ENCODE measurements around the gene RNF220.
A peak's percentile ranks its signal among the peaks of the same experiment; 100 is the strongest.

The RNF220 gene

GRCh38 chr1:44610527-44611148 is 205.6 kb downstream of the RNF220 start:
- no peak for DNase-seq (ENCODE audit: low read depth in 2 of 2)

DNA sequence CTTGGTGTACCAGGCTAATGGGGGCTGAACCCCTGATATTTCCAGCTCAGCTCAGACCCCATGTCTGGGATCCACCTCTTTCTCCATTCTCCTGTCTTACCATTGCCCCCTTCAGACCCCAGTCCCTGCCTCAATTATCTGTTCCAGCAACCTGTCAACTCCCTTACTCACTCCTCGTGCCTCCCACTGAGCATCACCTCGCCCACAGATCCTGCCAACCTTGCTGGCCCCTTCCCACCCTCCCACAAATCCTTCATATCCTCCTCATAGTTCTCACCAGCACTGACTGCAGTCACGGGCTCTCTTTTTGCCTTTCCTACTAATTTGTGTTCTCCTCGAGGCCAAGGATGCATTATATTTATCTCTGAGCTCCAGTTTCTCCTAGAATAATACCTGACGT is 206.4 kb downstream of the RNF220 start:
- DNase-seq (ENCODE audit: low read depth in 2 of 2) = no peak

DNA sequence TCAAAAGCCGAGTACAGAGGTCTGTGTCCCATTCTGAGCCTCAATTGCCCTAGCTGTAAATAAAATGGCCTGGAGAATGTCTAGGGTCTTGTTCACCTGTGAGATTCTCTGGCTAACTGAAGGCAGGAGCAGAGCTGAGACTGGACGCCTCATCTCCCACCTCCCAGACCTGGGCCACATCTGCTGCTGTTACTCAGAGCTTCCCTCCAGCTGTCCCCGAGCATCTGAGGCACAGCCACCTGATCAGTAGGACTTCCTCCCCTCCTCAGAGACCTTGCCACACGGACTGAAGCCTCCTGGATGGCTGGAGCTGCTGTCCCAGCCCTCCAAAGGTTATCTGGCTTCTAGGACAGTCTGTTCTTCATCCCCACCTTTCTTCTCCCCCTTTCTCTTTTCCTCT is 206.8 kb downstream of the RNF220 start:
- DNase-seq (ENCODE audit: low read depth in 2 of 2) = no peak

- DNase-seq (ENCODE audit: low read depth in 2 of 2) = no peak
Measured at GRCh38 chr1:44613941-44614340, 208.9 kb downstream of the RNF220 start.

DNA sequence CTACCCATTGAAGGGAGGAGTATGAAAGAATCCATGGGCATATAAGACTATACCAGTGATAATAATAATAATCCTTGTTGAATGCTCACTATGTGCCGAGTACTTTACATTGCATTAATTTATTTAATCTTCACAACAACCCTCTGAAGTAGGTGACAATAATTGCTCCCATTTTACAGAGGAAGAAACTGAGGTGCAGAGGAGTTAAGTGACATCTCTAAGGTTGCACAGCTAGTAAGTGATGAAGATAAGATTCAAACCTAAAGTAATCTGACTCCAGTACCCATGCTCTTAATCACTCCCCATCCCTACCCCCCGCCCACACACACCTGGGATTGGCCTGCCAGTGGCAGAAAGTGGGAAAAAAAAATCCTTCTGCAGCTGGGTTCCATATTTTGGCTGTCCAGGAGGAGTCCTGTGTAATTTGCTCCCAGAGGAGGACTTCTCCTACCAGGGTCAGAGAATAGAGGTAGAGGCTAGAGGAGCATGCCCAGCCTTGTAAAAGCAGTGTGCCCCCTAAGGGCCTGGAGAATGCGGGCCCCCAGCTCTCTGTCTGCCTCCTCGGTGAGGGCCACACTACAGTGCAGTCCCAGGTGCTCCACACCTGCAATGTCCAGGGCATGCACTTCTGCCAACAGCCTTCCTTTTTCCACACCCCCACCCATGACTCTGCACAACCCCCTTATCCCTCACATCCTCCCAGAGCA is 211.4 kb downstream of the RNF220 start:
- DNase-seq (ENCODE audit: low read depth in 2 of 2) = no peak

- DNase-seq (ENCODE audit: low read depth in 2 of 2) = no peak
Measured at GRCh38 chr1:44616991-44617702, 212.1 kb downstream of the RNF220 start.

GRCh38 chr1:44617703-44618029 is 212.6 kb downstream of the RNF220 start:
- DNase-seq (ENCODE audit: low read depth in 2 of 2) = no peak

- DNase-seq (ENCODE audit: low read depth in 2 of 2) = no peak
Measured at GRCh38 chr1:44619261-44619900, 214.3 kb downstream of the RNF220 start.

GRCh38 chr1:44620072-44620471 is 215.0 kb downstream of the RNF220 start:
- DNase-seq (ENCODE audit: low read depth in 2 of 2) = no peak

- DNase-seq (ENCODE audit: low read depth in 2 of 2) = no peak
Measured at GRCh38 chr1:44621841-44622286, 216.8 kb downstream of the RNF220 start.

DNA sequence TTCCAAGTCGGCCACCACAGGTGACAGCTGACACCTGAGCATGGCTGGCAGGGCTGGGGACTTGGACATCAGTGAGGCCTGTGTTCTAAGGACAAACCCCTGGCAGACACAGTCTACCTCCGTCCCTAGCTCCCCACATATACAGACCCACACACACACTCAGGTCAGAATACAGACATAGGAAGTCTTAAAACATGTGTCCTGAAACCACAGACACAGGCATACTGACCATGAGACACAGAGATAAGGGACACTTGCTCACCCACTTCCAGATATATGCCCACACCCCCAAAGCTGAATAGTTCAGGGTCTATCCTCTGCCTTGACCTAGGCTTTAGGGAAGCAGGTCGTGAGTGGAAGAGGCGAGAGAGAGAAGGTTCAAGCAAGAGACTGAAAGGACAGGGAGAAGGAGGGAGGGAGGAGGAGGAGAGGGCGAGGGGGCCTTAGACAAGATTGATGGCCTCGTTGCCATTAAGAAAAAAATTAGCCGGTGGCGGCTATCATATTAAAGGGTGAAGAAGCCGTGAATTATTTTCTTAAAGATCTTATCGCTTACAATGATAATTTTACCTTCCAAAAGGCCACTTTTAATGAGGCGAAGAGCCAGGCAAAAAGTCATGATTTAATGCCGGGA is 219.3 kb downstream of the RNF220 start:
- DNase-seq (ENCODE audit: low read depth in 2 of 2) = no peak

DNA sequence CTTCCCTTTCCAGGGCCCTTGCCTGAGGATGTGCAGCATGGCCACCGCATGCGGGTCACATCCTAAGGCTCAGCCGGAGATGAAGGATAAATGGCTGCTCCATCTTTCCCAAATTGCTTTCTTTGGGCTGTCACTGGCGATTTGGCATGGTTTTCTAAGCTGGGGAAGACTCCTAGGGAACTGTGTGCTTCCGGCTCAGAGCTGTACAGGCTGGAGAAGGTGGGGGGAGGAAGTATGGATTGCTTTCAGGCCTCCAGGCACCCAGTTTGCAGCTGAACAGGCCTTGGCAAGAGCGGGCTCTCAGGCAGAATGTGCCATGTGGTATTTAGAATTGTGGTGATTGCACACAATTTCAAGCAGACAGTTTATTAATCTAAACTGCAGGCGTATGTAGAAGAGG is 220.3 kb downstream of the RNF220 start:
- no peak for DNase-seq (ENCODE audit: low read depth in 2 of 2)

- DNase-seq (ENCODE audit: low read depth in 2 of 2) = no peak
Measured at GRCh38 chr1:44628962-44629756, 224.1 kb downstream of the RNF220 start.

DNA sequence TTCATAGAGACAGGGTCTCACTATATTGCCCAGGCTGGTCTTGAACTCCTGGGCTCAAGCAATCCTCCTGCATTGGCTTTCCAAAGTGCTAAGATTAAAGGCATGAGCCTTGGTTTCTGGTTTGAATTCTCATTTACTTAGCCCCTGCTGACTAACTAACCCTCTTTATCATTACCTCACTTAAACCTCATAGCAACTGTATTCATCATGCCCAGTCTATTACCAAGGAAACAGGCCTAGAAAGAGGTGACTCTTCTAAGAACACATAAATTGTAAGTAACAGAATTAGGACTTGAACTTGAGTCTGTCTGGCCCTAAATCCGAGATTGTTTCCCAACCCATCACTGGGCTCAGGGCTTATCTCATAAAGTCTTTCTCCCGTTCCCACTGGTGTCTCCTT is 225.1 kb downstream of the RNF220 start:
- DNase-seq (ENCODE audit: low read depth in 2 of 2) = no peak

GRCh38 chr1:44631333-44631646 is 226.2 kb downstream of the RNF220 start:
- no peak for DNase-seq (ENCODE audit: low read depth in 2 of 2)

DNA sequence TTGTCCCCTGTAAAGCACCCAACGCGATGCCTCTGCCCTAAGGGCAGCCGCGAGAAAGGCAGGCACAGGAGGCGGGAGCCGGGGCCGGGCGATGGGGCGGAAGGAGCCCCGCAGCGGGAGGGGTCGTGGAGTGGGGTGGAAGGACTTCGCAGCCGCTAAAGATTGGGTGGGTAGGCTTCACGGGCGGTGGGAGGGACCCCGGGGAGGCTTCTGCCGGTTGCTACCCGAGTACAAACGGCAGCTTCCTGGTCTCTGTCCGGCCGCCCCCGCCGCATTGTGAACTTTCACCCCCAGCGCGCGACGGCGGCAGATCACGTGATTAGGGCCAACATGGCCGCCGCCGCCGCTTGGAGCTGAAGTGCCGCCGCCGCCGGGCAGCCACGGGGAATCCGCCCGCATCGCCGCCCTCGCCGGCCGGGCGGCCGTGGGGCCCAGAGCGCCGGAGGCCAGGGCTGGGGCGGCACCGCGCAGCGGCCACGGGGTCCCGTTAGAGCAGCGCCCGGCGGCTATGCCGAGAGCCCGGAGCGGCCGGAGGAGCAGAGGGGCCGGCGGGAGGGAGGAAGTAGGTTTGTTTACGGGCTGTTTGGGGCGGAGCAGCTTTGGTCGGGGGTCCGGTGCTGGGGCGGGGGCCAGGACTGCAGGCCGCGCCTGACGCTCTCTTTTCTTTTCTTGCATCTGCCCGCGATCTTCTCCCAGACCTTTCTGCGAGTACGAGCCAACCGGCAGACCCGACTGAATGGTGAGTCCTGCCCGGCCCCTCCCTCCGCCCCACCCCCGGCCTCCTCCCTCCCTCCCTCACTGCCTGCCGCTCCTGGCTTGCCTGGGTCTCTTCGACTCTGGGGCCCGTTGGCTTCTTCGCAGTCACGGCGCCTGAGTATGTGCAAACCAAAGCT is 226.8 kb downstream of the RNF220 start:
- peak; percentile 89 to 90 for DNase-seq (ENCODE audit: low read depth in 2 of 2)

DNA sequence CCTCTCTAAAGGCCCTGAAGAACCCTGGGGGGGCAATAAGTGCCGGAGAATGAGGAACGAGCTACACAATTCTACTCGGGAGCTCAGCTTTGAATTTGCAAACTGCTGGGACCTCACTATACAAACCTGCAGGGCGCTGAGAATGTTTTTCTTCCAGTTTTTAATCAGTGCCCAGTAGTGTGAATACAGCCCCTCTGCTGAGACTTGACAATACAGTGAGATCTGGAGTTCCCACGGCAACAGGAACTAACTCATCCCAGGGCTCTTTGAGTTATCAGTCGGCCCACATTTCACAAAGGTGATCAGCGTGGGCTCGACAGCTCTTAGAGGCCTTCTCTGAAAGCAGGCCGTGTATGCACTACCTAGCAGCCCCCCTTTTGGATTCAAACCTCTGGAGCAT is 227.5 kb downstream of the RNF220 start:
- DNase-seq (ENCODE audit: low read depth in 2 of 2) = no peak

DNA sequence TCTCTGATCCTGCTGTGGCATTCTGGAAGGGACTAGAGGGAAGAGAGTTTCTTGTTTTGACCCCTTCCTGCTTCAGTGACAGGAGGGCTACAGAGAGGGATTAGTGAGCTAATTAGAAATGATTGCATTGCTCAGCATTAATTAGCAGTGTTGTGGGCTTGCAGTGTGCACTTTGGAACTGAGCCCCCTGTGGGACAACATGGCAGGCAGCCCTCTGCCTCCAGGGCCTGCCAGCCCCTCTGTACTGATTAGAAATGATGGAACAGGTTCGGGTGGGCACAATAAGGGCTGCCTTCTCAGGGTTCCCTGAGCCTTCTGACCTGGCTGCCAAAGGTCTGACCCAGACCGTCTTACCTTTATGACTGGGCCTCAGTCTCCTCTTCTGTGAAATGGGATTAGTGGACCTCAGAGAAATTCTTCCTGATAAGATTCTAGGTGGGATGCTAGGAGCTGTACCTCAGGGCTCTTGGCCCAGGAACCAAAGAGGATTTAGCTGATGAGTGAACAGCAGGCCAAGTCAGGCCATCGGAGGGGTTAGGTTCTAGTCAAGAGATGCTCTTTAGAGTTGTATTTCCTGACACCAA is 229.6 kb downstream of the RNF220 start:
- no peak for DNase-seq (ENCODE audit: low read depth in 2 of 2)

DNA sequence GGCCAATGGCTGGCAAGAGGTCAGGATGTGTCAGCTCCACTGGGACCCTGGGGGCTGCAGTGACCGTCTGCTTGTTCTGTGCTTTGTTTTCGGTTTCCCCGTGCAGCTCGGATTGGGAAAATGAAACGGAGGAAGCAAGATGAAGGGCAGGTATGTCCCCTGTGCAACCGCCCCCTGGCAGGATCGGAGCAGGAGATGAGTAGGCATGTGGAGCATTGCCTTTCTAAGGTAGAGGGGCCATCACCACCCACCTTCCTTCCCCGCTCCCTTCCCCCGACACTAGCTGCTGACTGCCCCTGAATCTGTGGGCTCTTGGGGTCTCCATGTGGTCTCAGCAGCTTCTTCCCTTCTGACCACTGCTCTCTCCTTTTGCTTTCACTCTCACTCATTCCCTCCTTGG is 230.4 kb downstream of the RNF220 start:
- no peak for DNase-seq (ENCODE audit: low read depth in 2 of 2)

DNA sequence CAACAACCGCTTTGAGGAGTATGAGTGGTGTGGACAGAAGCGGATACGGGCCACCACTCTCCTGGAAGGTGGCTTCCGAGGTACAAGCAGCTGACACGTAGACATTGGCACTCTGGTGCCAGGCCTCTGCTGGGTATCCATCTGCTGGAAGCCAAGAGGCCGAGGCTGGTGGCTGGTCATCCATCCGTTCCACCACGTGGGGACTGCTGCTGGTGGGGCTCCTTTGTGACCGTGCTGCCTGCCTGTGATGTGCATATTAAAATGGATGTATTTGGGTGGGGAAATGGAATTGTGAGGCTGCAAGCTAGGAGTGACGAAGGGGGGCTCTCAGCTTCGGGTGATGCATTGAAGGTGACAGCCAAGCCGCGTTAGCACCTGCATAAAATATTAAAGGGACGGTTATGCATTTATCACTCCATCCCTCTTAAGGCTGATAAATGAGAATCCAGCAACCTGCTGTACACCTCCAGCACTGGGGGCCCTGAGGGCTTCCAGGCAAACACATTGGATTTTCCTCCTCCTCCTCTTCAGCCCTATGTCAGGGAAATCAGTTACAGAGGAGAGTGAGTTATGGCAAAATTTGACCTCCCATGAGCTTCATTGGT is 231.1 kb downstream of the RNF220 start:
- DNase-seq (ENCODE audit: low read depth in 2 of 2) = no peak

Data from stimulated activated CD4-positive, alpha-beta T cell treated with anti-CD3 and anti-CD28 coated beads, Interleukin-4, amount 100 ng/mL, for 48 hours (primary cell).